SK-N-SH treated with all-trans-retinoic acid at 6 μM for 48 hours (cell line): ENCODE measurements around the gene PIK3CD.

Source experiments
- ATAC-seq: fragments of 200-7000 bp; cut with Tn5 transposase; 3 replicates; pipeline ENCODE4 v1.9.1; 2020; ENCODE audit warnings: mild to moderate bottlenecking, moderate library complexity
- BACH2 ChIP-seq: fragments of 250-450 bp; sonication (Bioruptor Pico); IDR thresholded peaks from 2 replicates; pipeline ENCODE4 v1.9.0; 2021; ENCODE audit warnings: mild to moderate bottlenecking, borderline replicate concordance
- CSDC2 ChIP-seq: fragments of 250-450 bp; sonication (Bioruptor Pico); IDR thresholded peaks from 2 replicates; pipeline ENCODE4 v1.5.0; 2020; ENCODE audit warnings: mild to moderate bottlenecking, moderate library complexity
- CSRNP3 ChIP-seq: fragments of 250-450 bp; sonication (Bioruptor Pico); IDR thresholded peaks from 2 replicates; pipeline ENCODE4 v1.5.1; 2021; ENCODE audit warnings: mild to moderate bottlenecking, moderate library complexity
- ESRRG ChIP-seq: fragments of 250-450 bp; sonication (Bioruptor Pico); IDR thresholded peaks from 2 replicates; pipeline ENCODE4 v1.6.1; 2021; ENCODE audit warnings: mild to moderate bottlenecking
- GLIS3 ChIP-seq: fragments of 250-450 bp; sonication (Bioruptor Pico); IDR thresholded peaks from 2 replicates; pipeline ENCODE4 v1.5.0; 2020; ENCODE audit warnings: mild to moderate bottlenecking, moderate library complexity
- ISL1 ChIP-seq: fragments of 250-450 bp; sonication (Bioruptor Pico); IDR thresholded peaks from 2 replicates; pipeline ENCODE4 v2.1.2; 2022; ENCODE audit warnings: mild to moderate bottlenecking, moderate library complexity
- OSR1 ChIP-seq: fragments of 250-450 bp; sonication (Bioruptor Pico); IDR thresholded peaks from 2 replicates; pipeline ENCODE4 v1.8.0; 2022; ENCODE audit warnings: moderate library complexity, mild to moderate bottlenecking, inconsistent platforms
- PATZ1 ChIP-seq: fragments of 250-450 bp; sonication (Bioruptor Pico); IDR thresholded peaks from 2 replicates; pipeline ENCODE4 v1.8.0; 2020; ENCODE audit warnings: mild to moderate bottlenecking, moderate library complexity, borderline replicate concordance
- POU6F1 ChIP-seq: fragments of 250-450 bp; sonication (Bioruptor Pico); IDR thresholded peaks from 2 replicates; pipeline ENCODE4 v1.8.0; 2021; ENCODE audit warnings: low read depth, mild to moderate bottlenecking, moderate library complexity, borderline replicate concordance
- PPARA ChIP-seq: fragments of 250-450 bp; sonication (Bioruptor Pico); IDR thresholded peaks from 2 replicates; pipeline ENCODE4 v1.5.0; 2020; ENCODE audit warnings: mild to moderate bottlenecking, borderline replicate concordance
- RARB ChIP-seq: fragments of 250-450 bp; sonication (Bioruptor Pico); IDR thresholded peaks from 2 replicates; pipeline ENCODE4 v1.8.0; 2021; ENCODE audit warnings: mild to moderate bottlenecking, moderate library complexity
- SNAI2 ChIP-seq: fragments of 250-450 bp; sonication (Bioruptor Pico); IDR thresholded peaks from 2 replicates; pipeline ENCODE4 v1.5.0; 2020; ENCODE audit warnings: mild to moderate bottlenecking, moderate library complexity
- TCF4 ChIP-seq: fragments of 250-450 bp; sonication (Bioruptor Pico); IDR thresholded peaks from 2 replicates; pipeline ENCODE4 v1.8.0; 2021; ENCODE audit warnings: mild to moderate bottlenecking, moderate library complexity, borderline replicate concordance
- TOX ChIP-seq: fragments of 250-450 bp; sonication (Bioruptor Pico); IDR thresholded peaks from 2 replicates; pipeline ENCODE4 v1.8.0; 2021; ENCODE audit warnings: mild to moderate bottlenecking, moderate library complexity, borderline replicate concordance
- TSHZ2 ChIP-seq: fragments of 250-450 bp; sonication (Bioruptor Pico); IDR thresholded peaks from 2 replicates; pipeline ENCODE4 v1.5.0; 2020; ENCODE audit warnings: mild to moderate bottlenecking, moderate library complexity
- ZFP3 ChIP-seq: fragments of 250-450 bp; sonication (Bioruptor Pico); IDR thresholded peaks from 2 replicates; pipeline ENCODE4 v1.5.0; 2020; ENCODE audit warnings: mild to moderate bottlenecking, moderate library complexity
- ZFP30 ChIP-seq: fragments of 450-650 bp; formaldehyde crosslinking; IDR thresholded peaks from 2 replicates; pipeline ENCODE4 v1.5.0; 2022; ENCODE audit warnings: mild to moderate bottlenecking, moderate library complexity
- ZNF565 ChIP-seq: fragments of 450-650 bp; formaldehyde crosslinking; conservative IDR thresholded peaks from 2 replicates; pipeline ENCODE4 v1.5.0; 2020; ENCODE audit warnings: low read depth, mild to moderate bottlenecking, moderate library complexity
- ZNF70 ChIP-seq: fragments of 450-650 bp; formaldehyde crosslinking; IDR thresholded peaks from 2 replicates; pipeline ENCODE4 v1.5.0; 2020; ENCODE audit warnings: mild to moderate bottlenecking, moderate library complexity
- ZNF8 ChIP-seq: fragments of 450-650 bp; formaldehyde crosslinking; IDR thresholded peaks from 2 replicates; pipeline ENCODE4 v1.5.0; 2020; ENCODE audit warnings: mild to moderate bottlenecking, moderate library complexity

Gene PIK3CD

GRCh38 chr1:9705337-9706093, 54.0 kb downstream of the PIK3CD start:
- TF ChIP-seq ESRRG (CRISPR knock-in tag) (no peak), ISL1 (no peak), BACH2 (CRISPR knock-in tag) (no peak), TOX (no peak), POU6F1 (no peak), ZNF70 (CRISPR knock-in tag) (no peak), RARB (CRISPR knock-in tag) (no peak), PATZ1 (CRISPR knock-in tag) (no peak), TCF4 (CRISPR knock-in tag) (no peak), CSDC2 (no peak), GLIS3 (CRISPR knock-in tag) (no peak), ZNF565 (CRISPR knock-in tag) (no peak), OSR1 (CRISPR knock-in tag) (no peak), ZFP3 (CRISPR knock-in tag) (no peak)
- ATAC-seq, result no peak; the same call in 2 of the 3 replicates

GRCh38 chr1:9706178-9706577, 54.6 kb downstream of the PIK3CD start:
- no peak for ATAC-seq
- TF ChIP-seq SNAI2 (CRISPR knock-in tag), result no peak
- no peak for TF ChIP-seq CSDC2
- TF ChIP-seq PATZ1 (CRISPR knock-in tag), result no peak
- TF ChIP-seq ZFP30 (CRISPR knock-in tag), result no peak
- no peak for TF ChIP-seq ISL1
- no peak for TF ChIP-seq ZNF565 (CRISPR knock-in tag)
- no peak for TF ChIP-seq ZFP3 (CRISPR knock-in tag)
- TF ChIP-seq ZNF8, result no peak
- no peak for TF ChIP-seq ESRRG (CRISPR knock-in tag)
- TF ChIP-seq ZNF70 (CRISPR knock-in tag), result no peak
- no peak for TF ChIP-seq OSR1 (CRISPR knock-in tag)
- no peak for TF ChIP-seq PPARA (CRISPR knock-in tag)
- no peak for TF ChIP-seq TSHZ2 (CRISPR knock-in tag)
- no peak for TF ChIP-seq TOX
- TF ChIP-seq POU6F1, result no peak
- TF ChIP-seq GLIS3 (CRISPR knock-in tag), result no peak
- no peak for TF ChIP-seq CSRNP3
- no peak for TF ChIP-seq BACH2 (CRISPR knock-in tag)
